Ovary (tissue), 3 donors: Measurements from ENCODE around the gene RGP1.

ENCODE experiments used
- POLR2A ChIP-seq: fragments of 450-650 bp; IDR thresholded peaks from one replicate; pipeline ENCODE4 v1.6.1; 2017; ENCODE audit warnings: antibody characterized with exemption, mild to moderate bottlenecking, moderate library complexity
- TF ChIP-seq, protein P1 (sequence below), 3 donors: fragments of 450-650 bp in 2 of 3; fragments of 200-600 bp in 1 of 3; IDR thresholded peaks; one replicate each; pipeline versions ENCODE4 v1.5.1 to v1.8.0; 2016 to 2022; ENCODE audit warnings: antibody characterized with exemption in 3 of 3, mild to moderate bottlenecking in 1 of 3
- donor health status: DM: no; HTN: no; CAD: no.

DNA sequence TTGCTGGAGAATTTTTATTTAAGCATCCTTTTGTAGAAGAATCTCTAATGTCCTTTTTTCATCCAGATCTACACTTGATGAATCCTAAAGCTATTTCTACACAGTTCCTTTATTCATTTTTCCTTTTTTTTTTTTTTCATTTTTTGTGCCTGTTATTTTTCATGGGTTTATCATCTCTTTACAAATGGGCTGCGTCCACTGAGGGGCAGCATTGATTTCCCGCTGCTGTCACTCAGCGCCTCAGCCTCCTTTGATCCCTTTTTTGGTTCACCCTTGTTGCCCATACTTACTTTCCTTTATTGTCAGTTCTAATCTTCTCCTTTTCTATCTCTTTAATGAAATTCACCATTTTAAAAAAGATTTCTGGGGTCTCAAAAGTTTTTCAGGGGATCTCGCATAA lies 10.7 kb downstream of the RGP1 start:
- TF ChIP-seq, protein P1, sequence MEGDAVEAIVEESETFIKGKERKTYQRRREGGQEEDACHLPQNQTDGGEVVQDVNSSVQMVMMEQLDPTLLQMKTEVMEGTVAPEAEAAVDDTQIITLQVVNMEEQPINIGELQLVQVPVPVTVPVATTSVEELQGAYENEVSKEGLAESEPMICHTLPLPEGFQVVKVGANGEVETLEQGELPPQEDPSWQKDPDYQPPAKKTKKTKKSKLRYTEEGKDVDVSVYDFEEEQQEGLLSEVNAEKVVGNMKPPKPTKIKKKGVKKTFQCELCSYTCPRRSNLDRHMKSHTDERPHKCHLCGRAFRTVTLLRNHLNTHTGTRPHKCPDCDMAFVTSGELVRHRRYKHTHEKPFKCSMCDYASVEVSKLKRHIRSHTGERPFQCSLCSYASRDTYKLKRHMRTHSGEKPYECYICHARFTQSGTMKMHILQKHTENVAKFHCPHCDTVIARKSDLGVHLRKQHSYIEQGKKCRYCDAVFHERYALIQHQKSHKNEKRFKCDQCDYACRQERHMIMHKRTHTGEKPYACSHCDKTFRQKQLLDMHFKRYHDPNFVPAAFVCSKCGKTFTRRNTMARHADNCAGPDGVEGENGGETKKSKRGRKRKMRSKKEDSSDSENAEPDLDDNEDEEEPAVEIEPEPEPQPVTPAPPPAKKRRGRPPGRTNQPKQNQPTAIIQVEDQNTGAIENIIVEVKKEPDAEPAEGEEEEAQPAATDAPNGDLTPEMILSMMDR (IDR thresholded peaks at IDR 0.05): no peak
- TF ChIP-seq POLR2A: no peak
